ENCODE measurements around the gene IL17F.

Gene IL17F

DNA sequence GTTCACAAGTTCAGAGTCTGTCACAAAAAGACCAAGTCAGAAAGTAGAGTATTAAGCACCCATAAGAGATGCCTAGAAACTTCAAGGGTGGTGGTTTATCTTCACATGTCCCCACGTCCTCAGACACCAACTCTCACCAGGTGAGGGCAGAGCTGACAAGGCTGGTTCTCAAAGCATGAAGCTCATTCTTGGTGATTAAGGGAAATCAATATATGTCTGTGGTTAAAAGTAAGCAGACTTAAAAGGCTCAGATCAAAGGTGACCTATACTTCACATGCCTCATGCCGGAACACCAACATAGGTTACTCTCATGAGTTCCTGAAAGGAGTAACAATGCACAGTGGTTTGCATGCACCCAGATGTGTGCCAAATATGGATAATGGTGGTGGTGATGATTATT lies 31.2 kb downstream of the IL17F start:
- H3K36me3 ChIP-seq (ENCODE audit: control insufficient read depth, insufficient read depth, low read length): no peaks in the 10 kb centered on the region
- TF ChIP-seq, protein P1, sequence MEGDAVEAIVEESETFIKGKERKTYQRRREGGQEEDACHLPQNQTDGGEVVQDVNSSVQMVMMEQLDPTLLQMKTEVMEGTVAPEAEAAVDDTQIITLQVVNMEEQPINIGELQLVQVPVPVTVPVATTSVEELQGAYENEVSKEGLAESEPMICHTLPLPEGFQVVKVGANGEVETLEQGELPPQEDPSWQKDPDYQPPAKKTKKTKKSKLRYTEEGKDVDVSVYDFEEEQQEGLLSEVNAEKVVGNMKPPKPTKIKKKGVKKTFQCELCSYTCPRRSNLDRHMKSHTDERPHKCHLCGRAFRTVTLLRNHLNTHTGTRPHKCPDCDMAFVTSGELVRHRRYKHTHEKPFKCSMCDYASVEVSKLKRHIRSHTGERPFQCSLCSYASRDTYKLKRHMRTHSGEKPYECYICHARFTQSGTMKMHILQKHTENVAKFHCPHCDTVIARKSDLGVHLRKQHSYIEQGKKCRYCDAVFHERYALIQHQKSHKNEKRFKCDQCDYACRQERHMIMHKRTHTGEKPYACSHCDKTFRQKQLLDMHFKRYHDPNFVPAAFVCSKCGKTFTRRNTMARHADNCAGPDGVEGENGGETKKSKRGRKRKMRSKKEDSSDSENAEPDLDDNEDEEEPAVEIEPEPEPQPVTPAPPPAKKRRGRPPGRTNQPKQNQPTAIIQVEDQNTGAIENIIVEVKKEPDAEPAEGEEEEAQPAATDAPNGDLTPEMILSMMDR (IDR thresholded peaks at IDR 0.05): no peak
- no peak overlapping the region for H2AFZ ChIP-seq
- H3K27ac ChIP-seq: no peak overlapping the region
- no peak overlapping the region for H3K4me3 ChIP-seq (ENCODE audit: low read depth, low read length)
- no peak overlapping the region for H3K9ac ChIP-seq
- H3K79me2 ChIP-seq: no peaks in the 10 kb centered on the region
- H3K4me1 ChIP-seq: no peaks in the 10 kb centered on the region
- H3K9me3 ChIP-seq (ENCODE audit: control insufficient read depth, low read length): no peaks in the 10 kb centered on the region
- H3K27me3 ChIP-seq (ENCODE audit: control insufficient read depth, insufficient read depth, low read length): no peaks in the 10 kb centered on the region
- no peak overlapping the region for H3K4me2 ChIP-seq (ENCODE audit: low read length)

DNA sequence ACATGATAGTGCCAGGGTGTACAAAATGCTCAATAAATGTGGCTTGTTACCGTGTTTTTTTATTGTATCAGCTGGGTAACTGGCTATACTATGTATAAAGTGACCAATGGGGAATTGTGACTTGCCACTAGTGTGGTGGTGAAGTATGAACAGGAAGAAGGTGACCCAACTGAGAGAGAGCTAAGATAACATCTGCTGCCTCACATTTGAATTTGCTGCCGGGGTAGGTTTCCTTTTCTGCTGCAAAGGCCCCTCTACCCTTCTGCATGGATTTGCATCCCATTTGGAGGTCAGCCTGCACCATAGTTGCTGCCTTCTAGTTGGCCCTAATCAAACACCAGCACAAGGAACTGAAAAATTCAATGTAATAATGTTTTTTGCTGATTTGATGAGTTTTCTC lies 34.1 kb downstream of the IL17F start:
- Histone ChIP-seq H2AFZ (no peak overlapping the region), H3K36me3 (ENCODE audit: control insufficient read depth, insufficient read depth, low read length) (no peaks in the 10 kb centered on the region), H3K4me1 (no peaks in the 10 kb centered on the region), H3K4me2 (ENCODE audit: low read length) (no peak overlapping the region), H3K27ac (no peak overlapping the region), H3K9ac (no peak overlapping the region), H3K79me2 (no peaks in the 10 kb centered on the region), H3K9me3 (ENCODE audit: control insufficient read depth, low read length) (no peaks in the 10 kb centered on the region), H3K27me3 (ENCODE audit: control insufficient read depth, insufficient read depth, low read length) (no peaks in the 10 kb centered on the region), H3K4me3 (ENCODE audit: low read depth, low read length) (no peak overlapping the region)
- TF ChIP-seq, protein P1 (IDR thresholded peaks at IDR 0.05): no peak

DNA sequence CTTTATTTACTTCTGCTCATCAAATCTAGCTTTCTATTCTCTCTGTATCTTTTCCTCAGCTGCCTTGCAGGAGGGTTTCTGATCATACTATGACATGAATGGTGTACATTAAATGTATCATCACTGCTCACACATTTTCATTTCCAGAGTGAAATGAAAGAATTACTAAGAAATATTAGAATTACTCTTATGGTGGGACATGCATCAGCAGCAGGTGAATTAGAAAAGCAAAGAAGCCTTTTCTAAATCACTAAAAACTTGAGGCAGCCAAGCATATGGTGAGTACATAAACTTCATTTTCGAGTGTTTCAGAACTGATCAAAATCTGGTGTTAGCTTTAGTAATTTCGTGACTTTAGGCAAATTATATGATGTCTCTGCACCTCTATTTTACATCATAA lies 34.5 kb downstream of the IL17F start:
- Histone ChIP-seq H2AFZ (no peak overlapping the region), H3K9ac (no peak overlapping the region), H3K27me3 (ENCODE audit: control insufficient read depth, insufficient read depth, low read length) (no peaks in the 10 kb centered on the region), H3K79me2 (no peaks in the 10 kb centered on the region), H3K4me2 (ENCODE audit: low read length) (no peak overlapping the region), H3K27ac (no peak overlapping the region), H3K4me1 (no peaks in the 10 kb centered on the region), H3K4me3 (ENCODE audit: low read depth, low read length) (no peak overlapping the region), H3K36me3 (ENCODE audit: control insufficient read depth, insufficient read depth, low read length) (no peaks in the 10 kb centered on the region), H3K9me3 (ENCODE audit: control insufficient read depth, low read length) (no peaks in the 10 kb centered on the region)
- TF ChIP-seq, protein P1 (IDR thresholded peaks at IDR 0.05): no peak

DNA sequence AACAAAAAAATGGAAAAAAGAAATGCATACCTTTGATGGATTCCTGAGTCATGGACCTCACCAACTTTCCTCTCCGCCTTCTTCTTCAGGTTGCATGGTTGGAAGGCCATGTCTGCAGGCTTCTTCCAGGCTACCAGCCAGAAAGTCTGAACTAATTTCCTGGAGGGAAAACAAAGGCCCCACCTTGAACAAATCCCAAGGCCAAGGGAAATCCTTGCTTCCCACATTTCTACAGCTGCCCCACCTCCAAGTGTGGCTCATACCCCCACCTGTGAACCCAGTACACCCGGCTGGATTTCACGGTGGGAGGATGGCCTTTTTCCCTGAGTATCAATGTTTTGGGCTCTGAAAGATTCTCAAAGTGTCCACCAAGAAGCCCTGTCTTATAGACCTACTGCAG lies 35.7 kb downstream of the IL17F start:
- Histone ChIP-seq H3K27ac (no peak overlapping the region), H3K9me3 (ENCODE audit: control insufficient read depth, low read length) (no peaks in the 10 kb centered on the region), H3K27me3 (ENCODE audit: control insufficient read depth, insufficient read depth, low read length) (no peaks in the 10 kb centered on the region), H3K79me2 (no peaks in the 10 kb centered on the region), H3K36me3 (ENCODE audit: control insufficient read depth, insufficient read depth, low read length) (no peaks in the 10 kb centered on the region), H3K4me1 (no peaks in the 10 kb centered on the region), H2AFZ (no peak overlapping the region), H3K9ac (no peak overlapping the region), H3K4me3 (ENCODE audit: low read depth, low read length) (no peak overlapping the region), H3K4me2 (ENCODE audit: low read length) (no peak overlapping the region)
- TF ChIP-seq, protein P1 (IDR thresholded peaks at IDR 0.05): no peak

DNA sequence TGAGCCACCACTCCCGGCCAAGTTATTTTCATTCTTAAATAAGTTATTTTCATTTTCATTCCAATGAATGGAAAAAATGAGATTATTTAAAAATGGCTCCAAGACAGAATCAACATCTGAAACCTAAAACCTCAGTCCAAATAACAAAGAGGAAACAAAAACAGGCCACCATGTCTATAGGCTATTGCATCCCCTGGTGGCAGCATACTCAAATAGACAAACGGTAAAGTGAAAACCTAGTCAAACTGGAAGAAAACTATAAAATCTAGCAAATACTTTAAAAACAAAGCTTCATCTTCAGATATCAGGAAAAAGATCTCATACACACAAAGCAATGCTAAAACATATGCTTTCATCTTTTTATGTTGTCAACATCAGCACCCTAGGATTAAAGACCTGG lies 37.2 kb downstream of the IL17F start:
- Histone ChIP-seq H3K4me2 (ENCODE audit: low read length) (no peak overlapping the region), H3K9me3 (ENCODE audit: control insufficient read depth, low read length) (no peaks in the 10 kb centered on the region), H3K27me3 (ENCODE audit: control insufficient read depth, insufficient read depth, low read length) (no peaks in the 10 kb centered on the region), H3K4me1 (no peaks in the 10 kb centered on the region), H3K36me3 (ENCODE audit: control insufficient read depth, insufficient read depth, low read length) (no peaks in the 10 kb centered on the region), H2AFZ (no peak overlapping the region), H3K27ac (no peak overlapping the region), H3K4me3 (ENCODE audit: low read depth, low read length) (no peak overlapping the region), H3K9ac (no peak overlapping the region), H3K79me2 (no peaks in the 10 kb centered on the region)
- TF ChIP-seq, protein P1 (IDR thresholded peaks at IDR 0.05): no peak
